ENCODE measurements around the gene MED12L. TPM values are rescaled to one million over a fixed set of nuclear protein-coding genes. Genes with fewer than 3 reads are reported as not detected.
A peak's percentile ranks its signal among the peaks of the same experiment; 100 is the strongest.
"Not testable (repeated sequence)": the region's sequence is repeated elsewhere in the genome, so short reads cannot be mapped to it uniquely, and the experiment has no call there.

Gene MED12L
- total and polyA plus RNA-seq, 10 of the 15 experiments (the other 5 are each of a cell fraction or from before 2014, with no cell fraction given): 0.01 to 0.06 (median 0.03) TPM; not detected in 2

DNA sequence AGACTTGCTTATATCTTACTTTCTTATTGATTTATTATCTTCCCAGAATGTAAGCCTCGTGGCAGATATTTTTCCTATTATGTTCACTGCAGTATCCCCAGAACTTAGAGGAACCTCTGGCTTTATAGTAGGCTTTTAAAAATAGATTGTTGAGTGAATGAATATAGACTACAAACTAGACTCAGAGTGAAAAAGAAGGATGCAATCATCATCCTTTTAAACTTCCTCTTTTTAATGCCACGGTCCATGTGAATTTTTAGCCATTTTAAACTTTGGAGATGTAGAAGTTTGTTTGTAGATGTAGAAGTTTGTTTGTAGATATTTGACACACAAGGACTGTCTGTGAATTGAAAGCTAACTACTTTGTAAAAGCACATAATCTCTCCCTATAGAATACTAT, 306.3 kb downstream of the MED12L start:
- 0% methylated on average over 2 of the region's 2 CpGs for WGBS (ENCODE audit: insufficient coverage, insufficient replicate concordance, low lambda C conversion rate, missing lambda C conversion rate)
- H3K4me2 ChIP-seq (ENCODE audit: control insufficient read depth, insufficient read depth): no peak overlapping the region
- ChIA-PET POLR2A (interaction anchor here (0.7 kb wide), 3 partner anchors 10 to 1902 kb away, joined by 3 to 4 read pairs (median 4); no protein-coding TSS in a partner anchor), SMC1A (ENCODE audit: uncharacterized antibody, unreplicated experiment) (no interaction called here), RAD21 (ENCODE audit: unreplicated experiment) (no interaction called here), CTCF (interaction anchor here (1.5 to 6.1 kb wide), 3 partner anchors 9 to 25 kb away, joined by 3 to 39 read pairs (median 3); no protein-coding TSS in a partner anchor)
- H2AFZ ChIP-seq (ENCODE audit: control insufficient read depth, low read depth, low read length): no peak overlapping the region
- TF ChIP-seq JUNB (IDR thresholded peaks at IDR 0.05) (peak; percentile 37; the same call in 1 of the 2 replicates), MTA3 (IDR thresholded peaks at IDR 0.05; ENCODE audit: borderline replicate concordance, low read length) (no peak)
- H3K79me2 ChIP-seq (ENCODE audit: control insufficient read depth, insufficient read depth, low read length): no peaks in the 10 kb centered on the region
- no peak overlapping the region for H3K27ac ChIP-seq (ENCODE audit: control insufficient read depth, insufficient read depth)
- H3K27me3 ChIP-seq (replicated peaks in 1 of 2; ENCODE audit: control insufficient read depth in 2 of 2, insufficient read depth in 2 of 2, low read length in 1 of 2): no peaks in the 10 kb centered on the region; a peak in 1 of 4 replicates
- in situ Hi-C loops (cut with MboI): no loop called here
- no peaks in the 10 kb centered on the region for H4K20me1 ChIP-seq (ENCODE audit: control insufficient read depth, insufficient read depth)
- no peak overlapping the region for H3K9ac ChIP-seq (ENCODE audit: control insufficient read depth, insufficient read depth, low read length)
- no peaks in the 10 kb centered on the region; the same call in 2 of the 3 replicates for H3K9me3 ChIP-seq (replicated peaks; ENCODE audit: control insufficient read depth, insufficient read depth, low read length)
- DNase-seq (ENCODE audit: low read depth, low spot score): no peak
- no peaks in the 10 kb centered on the region for H3K36me3 ChIP-seq (ENCODE audit: control insufficient read depth in 2 of 2, insufficient read depth in 2 of 2, low read length in 1 of 2)
- no peak overlapping the region for H3K4me3 ChIP-seq
- peaks cover 5% of the 10 kb centered on the region; the same call in 1 of the 2 replicates for H3K4me1 ChIP-seq (ENCODE audit: control insufficient read depth, insufficient read depth, low read length)
- BruUV-seq (replicated peaks): no TSS peak
- intact Hi-C loops (cut with micrococcal nuclease; ENCODE audit: unreplicated experiment): no loop called here
- ATAC-seq: no peak
- FAIRE-seq: no peak

DNA sequence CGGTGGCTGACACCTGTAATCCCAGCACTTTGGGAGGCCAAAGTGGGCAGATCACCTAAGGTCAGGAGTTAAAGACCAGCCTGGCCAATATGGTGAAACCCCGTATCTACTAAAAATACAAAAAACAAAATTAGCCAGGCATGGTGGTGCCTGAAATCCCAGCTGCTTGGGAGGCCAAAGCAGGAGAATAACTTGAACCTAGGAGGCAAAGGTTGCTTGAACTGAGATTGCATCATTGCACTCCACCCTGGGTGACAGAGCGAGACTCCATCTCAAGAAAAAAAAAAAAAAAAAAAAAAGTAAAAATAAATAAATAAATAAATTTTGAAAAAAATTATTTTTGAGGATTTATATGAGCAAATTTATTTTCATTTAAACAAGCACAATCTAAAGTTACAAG, 306.7 kb downstream of the MED12L start:
- ChIA-PET POLR2A (interaction anchor here (0.7 kb wide), 3 partner anchors 10 to 1903 kb away, joined by 3 to 4 read pairs (median 4); no protein-coding TSS in a partner anchor), CTCF (interaction anchor here (1.5 to 6.1 kb wide), 3 partner anchors 8 to 25 kb away, joined by 3 to 39 read pairs (median 3); no protein-coding TSS in a partner anchor)
- DNase-seq (ENCODE audit: low read depth, low spot score); H3K27me3 ChIP-seq (replicated peaks in 1 of 2; ENCODE audit: control insufficient read depth in 2 of 2, insufficient read depth in 2 of 2, low read length in 1 of 2); H3K4me3 ChIP-seq; RAD21 ChIA-PET (ENCODE audit: unreplicated experiment); H3K4me1 ChIP-seq (ENCODE audit: control insufficient read depth, insufficient read depth, low read length); intact Hi-C loops (cut with micrococcal nuclease; ENCODE audit: unreplicated experiment); H3K9ac ChIP-seq (ENCODE audit: control insufficient read depth, insufficient read depth, low read length); BruUV-seq (replicated peaks); FAIRE-seq; ATAC-seq; H3K27ac ChIP-seq (ENCODE audit: control insufficient read depth, insufficient read depth); H3K4me2 ChIP-seq (ENCODE audit: control insufficient read depth, insufficient read depth); H3K9me3 ChIP-seq (replicated peaks; ENCODE audit: control insufficient read depth, insufficient read depth, low read length); H3K79me2 ChIP-seq (ENCODE audit: control insufficient read depth, insufficient read depth, low read length); SMC1A ChIA-PET (ENCODE audit: uncharacterized antibody, unreplicated experiment); H4K20me1 ChIP-seq (ENCODE audit: control insufficient read depth, insufficient read depth); H2AFZ ChIP-seq (ENCODE audit: control insufficient read depth, low read depth, low read length); H3K36me3 ChIP-seq (ENCODE audit: control insufficient read depth in 2 of 2, insufficient read depth in 2 of 2, low read length in 1 of 2); in situ Hi-C loops (cut with MboI): not testable (repeated sequence)
- WGBS (ENCODE audit: insufficient coverage, insufficient replicate concordance, low lambda C conversion rate, missing lambda C conversion rate): 59% methylated on average over 3 of the region's 3 CpGs

Measured in GM12878 (cell line).